Measurements from ENCODE around the gene MYRF.

Gene MYRF

DNA sequence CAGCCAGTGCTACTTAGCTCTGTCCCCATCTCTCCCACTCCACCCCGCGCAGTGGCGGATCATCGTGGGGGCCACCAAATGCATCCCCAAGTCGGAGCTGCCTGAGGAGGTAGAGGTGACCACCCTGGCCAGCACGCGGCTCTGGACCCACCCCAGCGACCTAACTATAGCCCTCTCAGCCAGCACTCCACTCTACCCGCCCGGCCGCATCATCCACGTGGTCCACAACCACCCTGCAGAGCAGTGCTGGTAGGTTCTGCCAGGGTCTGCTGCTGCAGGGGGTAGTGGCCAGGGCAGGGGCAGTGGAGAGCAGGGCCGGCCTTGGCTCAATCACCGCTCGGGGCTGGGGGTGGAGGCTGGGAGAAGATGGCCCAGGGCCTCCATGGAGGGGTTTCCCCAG is 13.0 kb upstream of the MYRF start:
- DNase-seq (ENCODE audit: low read depth), result no peak

DNA sequence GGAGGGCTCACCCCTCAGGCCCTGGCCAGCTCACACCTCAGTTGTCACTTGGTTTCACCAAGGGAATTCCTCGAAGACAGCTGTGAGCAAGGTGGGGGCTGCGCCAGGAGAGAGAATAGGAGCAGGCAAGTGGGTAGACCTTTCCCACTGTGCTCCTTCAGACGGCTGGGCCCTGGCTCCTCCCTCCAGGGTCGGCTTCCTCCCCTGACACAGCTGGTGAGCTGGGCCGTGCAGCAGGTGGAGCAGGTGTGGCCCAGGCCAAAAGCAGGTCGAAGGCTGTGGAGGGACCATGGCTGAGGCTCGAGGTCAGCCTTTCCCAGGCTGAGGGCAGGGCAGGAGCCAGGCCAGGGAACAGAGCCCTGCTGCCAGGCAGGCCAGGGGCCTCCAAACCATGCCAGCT is 12.5 kb upstream of the MYRF start:
- no peak for DNase-seq (ENCODE audit: low read depth)

DNA sequence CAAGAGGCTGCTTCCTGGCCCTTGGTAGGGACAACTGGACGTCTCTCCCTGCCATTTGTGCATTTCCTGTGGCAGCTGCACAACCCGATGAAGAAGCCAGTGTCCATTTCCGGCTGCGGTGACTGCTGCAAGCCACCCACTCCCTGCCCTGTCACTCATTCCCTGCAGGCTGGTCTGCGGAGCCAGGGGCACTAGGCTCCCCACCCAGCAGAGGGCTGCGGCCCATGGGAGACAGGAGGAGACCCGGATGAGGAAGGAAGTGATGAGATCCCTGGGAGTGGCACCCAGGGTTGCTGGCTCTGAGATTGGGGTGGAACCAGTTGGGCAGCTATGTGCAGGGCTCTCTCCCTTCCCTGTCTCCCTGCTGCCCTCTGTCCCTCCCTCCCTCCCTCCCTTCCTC is 10.0 kb upstream of the MYRF start:
- peak; percentile 84 for DNase-seq (ENCODE audit: low read depth)

DNA sequence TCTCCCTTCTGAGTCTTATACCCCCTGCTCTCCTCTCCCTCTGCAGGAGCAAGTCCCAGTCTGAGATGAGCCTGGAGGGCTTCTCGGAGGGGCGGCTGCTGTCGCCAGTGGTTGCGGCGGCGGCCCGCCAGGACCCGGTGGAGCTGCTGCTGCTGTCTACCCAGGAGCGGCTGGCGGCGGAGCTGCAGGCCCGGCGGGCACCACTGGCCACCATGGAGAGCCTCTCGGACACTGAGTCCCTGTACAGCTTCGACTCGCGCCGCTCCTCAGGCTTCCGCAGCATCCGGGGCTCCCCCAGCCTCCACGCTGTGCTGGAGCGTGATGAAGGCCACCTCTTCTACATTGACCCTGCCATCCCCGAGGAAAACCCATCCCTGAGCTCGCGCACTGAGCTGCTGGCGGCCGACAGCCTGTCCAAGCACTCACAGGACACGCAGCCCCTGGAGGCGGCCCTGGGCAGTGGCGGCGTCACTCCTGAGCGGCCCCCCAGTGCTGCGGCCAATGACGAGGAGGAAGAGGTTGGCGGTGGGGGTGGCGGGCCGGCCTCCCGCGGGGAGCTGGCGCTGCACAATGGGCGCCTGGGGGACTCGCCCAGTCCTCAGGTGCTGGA is 8.8 kb upstream of the MYRF start:
- DNase-seq (ENCODE audit: low read depth), result no peak

DNA sequence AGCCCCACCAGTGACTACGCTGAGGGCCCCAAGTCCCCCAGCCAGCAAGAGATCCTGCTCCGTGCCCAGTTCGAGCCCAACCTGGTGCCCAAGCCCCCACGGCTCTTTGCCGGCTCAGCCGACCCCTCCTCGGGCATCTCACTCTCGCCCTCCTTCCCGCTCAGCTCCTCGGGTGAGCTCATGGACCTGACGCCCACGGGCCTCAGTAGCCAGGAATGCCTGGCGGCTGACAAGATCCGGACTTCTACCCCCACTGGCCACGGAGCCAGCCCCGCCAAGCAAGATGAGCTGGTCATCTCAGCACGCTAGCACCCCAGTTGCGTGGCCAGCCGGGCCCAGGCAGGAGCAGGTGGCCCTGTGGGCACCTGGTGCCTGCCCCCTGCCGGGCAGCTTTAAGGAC is 8.3 kb upstream of the MYRF start:
- DNase-seq (ENCODE audit: low read depth), result no peak

DNA sequence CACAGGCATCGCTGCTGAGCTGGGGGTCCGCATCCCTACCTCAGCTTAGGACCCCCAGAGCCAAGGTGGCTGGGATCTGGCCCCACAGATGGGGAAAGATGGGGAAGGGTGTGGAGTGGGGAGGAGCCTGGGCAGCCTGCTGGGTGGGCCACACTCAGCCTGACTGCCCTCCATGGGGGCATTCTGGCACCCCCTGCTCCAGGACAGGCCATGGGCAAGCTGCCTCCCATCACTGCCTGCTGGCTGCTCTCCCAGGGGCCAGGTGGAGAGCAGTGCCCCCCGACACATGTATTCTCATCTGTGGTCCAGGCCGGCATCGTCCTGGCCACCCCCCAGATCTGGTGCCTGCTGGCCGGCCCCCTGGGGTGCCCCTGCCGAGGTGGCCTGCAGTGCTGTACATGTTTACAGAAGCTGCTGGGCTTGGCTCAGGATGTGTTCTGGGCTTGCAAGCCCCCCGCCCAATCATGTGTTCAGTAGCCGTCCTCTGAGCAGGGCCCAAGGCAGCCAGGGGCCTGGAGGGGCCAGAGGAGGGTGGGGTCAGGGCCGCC is 7.8 kb upstream of the MYRF start:
- no peak for DNase-seq (ENCODE audit: low read depth)

DNA sequence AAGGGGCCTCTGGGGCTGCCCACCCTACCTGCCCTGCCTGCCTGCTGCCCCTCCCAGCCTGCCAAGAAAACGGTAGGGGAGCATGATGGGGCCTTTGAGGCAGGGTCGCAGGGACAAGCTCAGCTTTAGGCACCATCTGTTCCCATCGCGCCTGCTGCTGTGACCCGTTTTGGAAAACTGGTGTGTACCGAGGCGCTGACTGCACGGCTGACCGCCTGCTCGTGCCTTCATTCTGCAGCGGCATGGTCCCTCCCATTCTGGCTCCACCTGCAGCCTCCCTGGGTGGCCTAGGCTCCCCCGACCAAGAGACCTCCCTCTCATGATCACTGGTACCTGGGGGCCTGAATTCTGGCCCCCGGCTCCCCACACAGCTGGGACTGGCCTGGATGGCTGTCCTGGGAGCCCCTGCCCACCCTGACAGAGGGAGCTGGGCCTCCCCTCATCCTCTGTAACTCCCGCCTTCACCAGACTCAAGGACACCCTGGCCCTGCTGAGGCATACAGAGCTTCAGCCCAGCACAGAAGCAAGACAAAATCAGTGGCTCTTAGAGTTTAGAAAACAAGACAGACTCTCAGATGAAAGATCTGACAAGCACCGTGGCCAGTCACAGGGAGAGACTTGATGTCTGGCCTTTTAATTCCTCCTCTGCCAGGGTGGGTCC is 6.5 kb upstream of the MYRF start:
- DNase-seq (ENCODE audit: low read depth), result no peak

DNA sequence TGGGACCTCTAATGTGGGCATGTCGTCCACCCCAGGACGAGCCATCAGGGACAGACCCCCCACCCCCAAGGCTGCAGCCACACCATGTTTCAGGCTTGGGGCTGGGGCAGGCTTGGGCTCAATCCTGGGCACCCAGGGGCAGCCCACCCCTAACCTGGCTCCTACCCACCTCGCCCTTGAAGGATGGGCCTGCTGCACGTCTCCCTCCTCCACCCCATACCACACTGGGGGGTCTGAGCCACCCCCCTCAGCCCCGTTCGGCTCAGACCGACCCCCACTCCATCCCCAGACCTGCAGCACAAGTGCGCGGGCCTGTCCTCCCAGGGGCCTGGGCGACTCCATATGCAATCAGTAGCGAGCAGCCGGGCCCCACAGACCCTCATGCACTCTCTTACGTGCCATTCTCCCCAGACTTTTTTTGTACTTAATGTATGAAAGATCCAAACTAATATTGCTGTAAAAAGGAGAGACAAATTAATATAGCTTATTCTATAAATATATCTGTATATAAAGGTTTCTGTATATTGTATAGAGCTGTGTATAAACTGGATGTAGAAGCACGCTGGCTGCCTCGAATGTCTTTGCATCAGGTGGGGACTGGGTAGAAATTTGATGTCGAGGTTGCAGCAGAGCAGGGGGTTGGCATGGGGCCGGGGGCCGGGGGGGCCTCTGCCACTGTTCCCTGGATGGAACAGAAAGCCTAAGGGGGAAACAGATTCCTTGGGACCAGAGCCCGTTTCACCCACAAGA is 5.8 kb upstream of the MYRF start:
- no peak for DNase-seq (ENCODE audit: low read depth)

DNA sequence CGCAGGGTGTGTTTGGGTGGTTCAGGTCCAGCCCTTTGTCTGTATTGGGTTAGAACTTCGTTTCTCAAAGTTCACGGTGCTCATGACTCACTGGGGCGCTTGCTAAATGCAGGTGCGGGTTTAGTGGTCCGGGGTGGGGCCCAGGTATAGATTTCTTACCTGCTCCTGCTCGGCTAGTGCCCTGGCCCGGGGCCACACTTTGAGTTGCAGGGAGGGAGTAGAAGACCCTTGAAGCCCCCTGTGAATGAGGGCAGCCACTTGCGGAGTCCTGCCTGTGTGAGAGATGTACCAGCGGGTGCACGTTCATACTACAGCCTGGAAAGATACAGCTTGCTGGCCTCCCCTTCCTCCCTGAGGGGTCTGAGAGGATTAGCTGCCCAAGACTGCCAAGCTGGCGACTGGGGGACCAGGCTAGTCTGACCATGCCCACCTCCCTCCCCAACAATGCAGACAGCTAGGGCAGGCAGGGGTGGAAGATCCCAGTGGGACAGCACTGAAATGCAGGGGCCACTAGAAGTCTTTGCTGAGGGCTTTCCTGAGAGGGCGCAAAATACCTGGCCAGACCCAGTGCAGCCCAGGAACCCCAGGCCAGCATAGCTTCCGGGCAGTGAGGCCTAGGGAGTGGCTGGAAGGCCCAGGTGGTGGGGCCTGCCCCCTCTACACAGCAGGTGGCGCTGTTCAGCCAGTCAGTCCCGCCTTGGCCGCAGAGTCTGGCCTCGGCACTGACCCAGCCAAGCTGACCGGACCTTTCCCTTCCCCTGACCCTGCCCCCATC is 5.1 kb upstream of the MYRF start:
- no peak for DNase-seq (ENCODE audit: low read depth)

DNA sequence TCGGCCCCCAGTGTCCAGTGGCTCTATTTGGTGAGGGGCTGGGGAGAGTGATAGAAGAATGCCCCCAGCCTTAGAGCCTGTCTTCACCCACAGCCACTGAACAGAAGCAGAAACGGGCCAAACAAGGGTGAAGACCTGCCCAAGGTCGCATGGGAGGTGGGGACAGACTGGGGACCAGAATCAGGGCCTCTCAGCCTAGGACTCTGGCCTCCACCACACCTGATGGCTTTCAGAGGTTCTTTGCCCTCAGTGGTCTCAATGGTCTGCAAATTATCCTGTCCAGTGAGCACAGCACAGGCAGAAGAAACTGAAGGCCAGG is 4.5 kb upstream of the MYRF start:
- DNase-seq (ENCODE audit: low read depth), result no peak

DNA sequence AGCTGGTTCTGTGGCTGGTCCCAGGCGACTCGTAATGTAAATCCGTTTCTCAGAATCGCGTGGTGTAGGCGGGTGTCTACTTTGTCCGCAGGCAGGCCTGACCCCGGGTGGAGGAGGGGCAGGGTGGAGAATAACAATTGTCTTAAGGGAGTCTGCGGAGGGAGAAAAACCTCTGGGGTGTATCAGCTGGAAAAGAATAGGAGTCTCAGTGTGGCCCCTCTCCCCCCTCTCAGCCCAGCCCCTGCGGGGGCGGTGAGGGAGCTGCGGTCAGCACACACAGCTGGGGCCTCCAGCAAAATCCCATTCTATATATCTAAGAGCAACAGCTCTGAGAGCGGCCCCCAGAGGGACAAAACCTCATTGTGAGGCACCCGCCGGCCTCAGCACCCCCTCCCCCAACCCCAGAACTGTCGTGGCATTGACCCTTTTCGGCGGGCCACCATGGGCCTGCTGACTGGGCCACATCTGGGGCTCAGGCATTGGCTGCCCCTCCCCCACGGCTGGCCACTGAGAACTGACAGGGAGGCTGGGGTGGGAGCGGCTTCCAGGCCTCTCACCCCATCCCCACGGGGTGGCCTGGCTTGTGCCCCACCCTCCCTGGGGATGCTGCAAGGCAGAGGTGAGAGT is 2.7 kb upstream of the MYRF start:
- DNase-seq (ENCODE audit: low read depth), result no peak

DNA sequence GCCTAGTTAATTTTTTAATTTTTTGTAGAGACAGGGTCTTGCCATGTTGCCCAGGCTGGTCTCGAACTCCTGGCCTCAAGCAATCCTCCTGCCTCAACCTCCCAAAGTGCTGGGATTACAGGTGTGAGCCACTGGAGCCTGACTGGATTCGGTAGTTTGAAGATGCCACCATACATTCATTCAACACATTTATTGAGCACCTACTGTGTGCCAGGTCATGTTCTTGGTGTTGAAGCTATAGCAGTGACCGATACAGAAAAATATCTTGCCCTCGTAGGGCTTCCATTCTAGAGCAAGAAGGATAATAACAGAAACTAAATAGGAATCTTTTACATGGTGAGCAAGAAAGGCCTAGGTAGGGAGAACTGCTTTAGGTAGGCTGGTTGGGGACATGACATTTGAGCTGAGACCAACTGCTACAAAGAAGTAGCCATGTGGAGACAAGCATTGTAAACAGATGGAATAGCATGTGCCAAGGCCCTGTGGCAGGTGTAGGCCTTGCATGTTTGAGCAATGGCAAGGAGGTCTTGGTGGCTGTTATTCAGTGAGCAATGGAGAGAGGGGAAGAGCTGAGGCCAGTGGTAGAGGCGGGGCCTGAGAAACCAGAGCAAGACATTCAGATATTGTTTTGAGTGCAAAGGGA is 1.7 kb upstream of the MYRF start:
- DNase-seq (ENCODE audit: low read depth), result no peak

DNA sequence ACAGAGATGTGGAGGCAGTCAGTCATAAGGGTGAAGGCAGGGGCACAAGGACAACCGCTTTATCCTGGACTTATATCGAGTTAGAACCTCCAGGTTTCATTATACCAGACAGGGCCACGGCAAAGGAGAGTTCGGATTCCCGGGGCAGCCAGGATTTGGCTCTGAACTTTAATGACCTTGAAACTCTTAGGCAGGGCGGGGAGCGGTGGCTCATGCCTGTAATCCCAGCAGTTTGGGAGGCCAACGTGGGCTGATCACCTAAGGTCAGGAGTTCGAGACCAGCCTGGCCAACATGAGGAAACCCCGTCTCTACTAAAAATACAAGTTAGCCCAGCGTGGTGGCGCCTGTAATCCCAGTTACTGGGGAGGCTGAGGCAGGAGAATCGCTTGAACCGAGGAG is 1.1 kb upstream of the MYRF start:
- DNase-seq (ENCODE audit: low read depth), result no peak

DNA sequence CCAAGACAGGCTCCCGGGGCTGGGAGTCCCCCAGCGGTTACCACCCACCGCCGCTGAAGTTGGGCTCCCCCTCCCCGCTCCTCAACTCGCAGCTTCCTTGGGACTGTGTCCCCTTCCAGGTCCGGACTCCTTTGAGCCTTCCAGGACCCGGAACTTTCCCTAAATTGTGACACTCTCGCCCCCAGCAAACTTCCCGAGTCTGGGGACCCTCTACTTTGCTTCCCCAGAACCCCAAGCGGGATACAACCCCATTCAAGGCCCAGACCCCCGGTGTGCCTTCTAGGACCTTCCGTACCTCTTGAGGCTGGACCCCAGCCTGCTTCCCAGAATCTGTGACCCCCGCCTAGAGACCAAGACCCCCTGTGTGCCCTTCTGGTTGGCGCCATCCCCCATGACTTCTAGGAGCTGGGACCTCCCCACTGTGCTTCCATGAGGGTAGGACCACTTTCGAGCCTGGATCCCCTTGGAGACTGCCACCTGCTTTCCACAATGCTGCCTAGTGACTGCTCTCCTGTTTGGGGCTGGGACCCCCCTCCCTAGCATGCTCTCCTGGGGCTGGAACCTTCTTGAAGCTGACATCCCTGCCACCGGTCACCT is 587 bp downstream of the MYRF start:
- no peak for DNase-seq (ENCODE audit: low read depth)

DNA sequence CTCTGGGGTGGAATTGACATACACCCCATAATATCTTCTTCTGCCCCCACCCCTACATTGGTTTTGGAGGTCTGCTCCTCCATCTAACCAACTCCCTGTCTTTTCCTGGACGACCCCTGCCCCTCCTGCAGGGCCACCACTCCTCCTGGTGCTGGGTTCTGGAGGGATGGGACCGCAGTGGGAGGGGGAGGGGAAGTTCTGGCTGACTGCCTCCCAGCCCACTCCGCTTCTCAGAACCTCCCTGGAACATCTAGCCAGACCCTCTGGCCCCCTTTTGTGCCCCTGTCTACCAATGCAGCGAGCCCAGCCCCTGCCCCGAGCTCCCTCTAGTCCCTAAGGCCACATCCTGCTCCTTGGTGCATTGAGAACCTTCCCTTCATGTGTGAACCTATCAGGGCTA is 1.2 kb downstream of the MYRF start:
- DNase-seq (ENCODE audit: low read depth), result no peak

DNA sequence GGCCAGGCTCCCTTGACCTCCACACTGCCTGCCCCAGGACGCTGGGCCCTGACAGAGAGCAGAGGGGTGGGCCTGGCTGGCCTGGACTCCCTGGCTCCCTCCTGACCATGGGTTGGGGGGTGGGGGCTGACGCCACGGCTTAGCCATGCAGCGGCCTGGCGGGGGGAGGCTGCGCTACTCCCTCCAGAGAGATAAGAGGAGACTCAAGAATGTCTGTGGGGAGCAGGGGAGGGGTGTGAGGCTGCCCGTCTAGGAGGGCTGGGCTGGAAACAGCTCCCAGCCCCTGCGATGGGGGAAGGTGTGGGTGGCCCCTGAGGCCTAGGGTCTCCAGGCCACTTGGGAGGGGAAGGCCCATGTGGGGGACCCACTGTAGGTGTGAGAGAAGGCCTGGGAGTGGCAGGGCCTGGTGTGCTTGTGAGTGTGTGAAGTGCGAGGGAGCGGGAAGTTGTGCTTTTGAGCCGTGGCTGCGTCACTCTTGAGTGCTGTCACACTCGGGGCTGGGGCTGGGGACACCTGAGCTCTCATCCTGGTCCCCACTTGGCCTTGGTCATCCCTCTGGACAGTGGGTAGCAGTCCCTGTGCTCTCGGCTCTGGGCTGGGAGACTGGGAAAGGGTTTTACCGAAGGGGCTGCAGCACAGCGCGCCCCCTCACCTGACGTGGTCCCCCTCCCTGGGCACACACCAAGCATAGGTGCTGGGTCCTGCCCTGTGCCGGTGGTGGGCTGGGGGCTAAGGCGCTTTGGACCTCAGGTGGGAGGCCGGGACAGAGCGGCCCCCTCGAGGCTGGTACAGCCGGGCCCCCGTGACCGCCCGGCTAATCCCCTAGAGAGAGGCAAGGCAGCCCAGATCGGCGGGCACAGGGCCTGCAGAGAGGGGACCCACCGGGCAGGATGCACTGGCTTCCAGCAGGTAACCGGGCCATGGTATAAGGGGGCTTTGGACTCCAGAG is 2.4 kb downstream of the MYRF start:
- no peak for DNase-seq (ENCODE audit: low read depth)

DNA sequence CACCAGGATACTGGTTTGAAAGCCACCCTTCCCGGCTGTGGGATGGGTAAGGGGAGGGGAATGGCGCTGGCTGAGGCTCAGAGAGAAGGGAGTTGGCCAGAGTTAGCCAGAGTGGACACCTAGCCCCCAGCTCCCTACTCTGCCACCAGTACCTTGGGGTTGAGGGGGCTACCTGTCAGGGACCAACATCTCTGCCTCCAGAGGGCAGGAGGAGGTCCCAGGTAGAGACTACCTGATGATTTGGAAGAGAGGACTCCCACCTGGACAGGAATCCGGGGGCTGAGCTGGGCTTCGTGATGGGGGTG is 3.7 kb downstream of the MYRF start:
- DNase-seq (ENCODE audit: low read depth), result no peak

DNA sequence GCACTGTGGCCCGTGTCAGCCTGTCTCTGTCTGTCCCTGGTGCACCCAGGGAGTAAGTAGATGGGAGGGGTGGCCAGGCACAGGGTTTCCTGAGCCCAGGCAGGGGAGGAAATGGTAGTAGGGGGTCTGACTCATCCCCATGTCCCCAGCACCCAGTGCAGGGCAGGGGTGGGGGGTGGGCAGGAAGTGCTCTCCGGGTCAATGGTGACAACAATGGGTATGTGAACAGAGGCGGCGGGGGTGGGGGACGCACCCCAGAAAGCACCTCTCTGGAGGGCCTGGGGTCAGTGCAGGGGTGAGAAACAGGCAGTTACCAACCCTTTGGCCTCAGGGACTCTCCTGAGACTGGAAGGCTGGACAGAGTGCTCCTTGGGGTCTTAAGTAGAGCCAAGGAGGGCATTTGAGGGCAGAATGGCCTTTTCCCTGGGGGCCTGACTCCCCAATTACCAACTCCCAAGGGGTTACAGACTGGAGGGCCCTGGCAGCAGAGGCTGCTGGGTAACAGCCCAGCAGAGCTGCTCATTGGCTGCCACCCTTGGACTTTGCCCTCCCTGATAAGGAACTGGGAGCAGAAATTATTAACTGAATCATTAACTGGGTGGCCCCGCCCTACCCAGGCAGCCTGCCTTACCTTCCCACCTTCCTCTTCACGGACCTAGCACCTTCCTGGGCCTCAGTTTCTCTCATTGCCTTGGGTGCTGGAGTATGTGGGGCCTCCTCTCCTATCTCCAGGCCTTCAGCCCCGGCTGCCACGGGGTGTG is 4.2 kb downstream of the MYRF start:
- no peak for DNase-seq (ENCODE audit: low read depth)

DNA sequence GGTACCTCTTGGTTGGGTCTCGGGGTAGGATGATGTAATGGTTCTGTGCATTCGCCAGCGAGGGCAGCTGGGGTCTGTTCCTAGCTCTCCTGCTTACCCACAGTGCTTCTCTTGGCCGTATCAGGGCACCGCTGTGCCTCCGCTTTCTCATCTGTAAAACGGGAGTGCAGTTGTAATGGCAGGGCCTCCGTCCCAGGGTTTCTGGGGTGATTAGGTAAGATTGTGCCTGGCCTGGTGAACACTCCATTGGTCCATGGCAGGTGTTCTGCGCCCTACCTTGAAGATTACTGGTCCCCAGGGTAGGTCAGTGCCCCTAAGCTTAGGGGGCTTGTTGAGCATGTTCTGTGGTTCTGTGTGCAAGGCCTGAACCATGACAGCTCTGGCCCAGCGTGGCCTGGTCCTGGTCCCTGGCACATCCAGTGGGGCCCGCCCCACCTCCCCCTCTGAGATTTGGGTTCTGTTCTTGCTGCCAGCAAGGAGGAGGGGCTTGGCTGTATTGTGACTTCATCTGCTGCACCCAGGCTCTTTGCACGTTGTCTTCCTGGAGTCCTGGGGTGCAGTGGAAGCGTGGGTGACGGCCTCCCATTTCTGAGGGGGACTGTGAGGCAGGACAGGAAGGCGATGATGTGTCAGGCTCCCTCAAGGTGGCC is 4.9 kb downstream of the MYRF start:
- DNase-seq (ENCODE audit: low read depth), result no peak
